HG03039 (cell line): Measurements from ENCODE around the gene HOOK2.

Experiments used
- ATAC-seq: cut with Tn5 transposase; IDR thresholded peaks from one replicate; pipeline ENCODE4 v1.9.1; 2021; ENCODE audit warnings: mild to moderate bottlenecking, moderate library complexity; ENCODE audit not compliant: unreplicated experiment

The HOOK2 gene

GRCh38 chr19:12783849-12784393, 8.6 kb upstream of the HOOK2 start:
- ATAC-seq: no peak

- ATAC-seq: no peak
Measured at GRCh38 chr19:12783291-12783848, 8.0 kb upstream of the HOOK2 start.

GRCh38 chr19:12782424-12783290, 7.3 kb upstream of the HOOK2 start:
- peak; percentile 37 for ATAC-seq

- no peak for ATAC-seq
Measured at GRCh38 chr19:12782174-12782423, 6.7 kb upstream of the HOOK2 start.

- ATAC-seq: no peak
Measured at GRCh38 chr19:12779162-12779993, 4.0 kb upstream of the HOOK2 start.

GRCh38 chr19:12778905-12779161, 3.5 kb upstream of the HOOK2 start:
- no peak for ATAC-seq

GRCh38 chr19:12778017-12778904, 2.9 kb upstream of the HOOK2 start:
- ATAC-seq: no peak

GRCh38 chr19:12777217-12778016, 2.1 kb upstream of the HOOK2 start:
- no peak for ATAC-seq

GRCh38 chr19:12773571-12773970, 1.8 kb downstream of the HOOK2 start:
- no peak for ATAC-seq

- no peak for ATAC-seq
Measured at GRCh38 chr19:12772323-12772722, 3.0 kb downstream of the HOOK2 start.

GRCh38 chr19:12770922-12771321, 4.4 kb downstream of the HOOK2 start:
- no peak for ATAC-seq

GRCh38 chr19:12769689-12770088, 5.7 kb downstream of the HOOK2 start:
- no peak for ATAC-seq

GRCh38 chr19:12767666-12768065, 7.7 kb downstream of the HOOK2 start:
- no peak for ATAC-seq

- ATAC-seq: no peak
Measured at GRCh38 chr19:12767150-12767549, 8.2 kb downstream of the HOOK2 start.

- ATAC-seq: no peak
Measured at GRCh38 chr19:12766051-12766521, 9.3 kb downstream of the HOOK2 start.

GRCh38 chr19:12764698-12765097, 10.7 kb downstream of the HOOK2 start:
- no peak for ATAC-seq

GRCh38 chr19:12763100-12763499, 12.3 kb downstream of the HOOK2 start:
- no peak for ATAC-seq

- no peak for ATAC-seq
Measured at GRCh38 chr19:12759686-12760085, 15.7 kb downstream of the HOOK2 start.

- ATAC-seq: no peak
Measured at GRCh38 chr19:12757544-12758274, 17.6 kb downstream of the HOOK2 start.
